GM18873 (cell line): Measurements from ENCODE around the gene MYH15.

Experiments used
- ATAC-seq: cut with Tn5 transposase; IDR thresholded peaks from one replicate; pipeline ENCODE4 v1.9.1; 2021; ENCODE audit warnings: mild to moderate bottlenecking, moderate library complexity, moderate number of reproducible peaks; ENCODE audit not compliant: unreplicated experiment, low FRiP score

Gene MYH15

DNA sequence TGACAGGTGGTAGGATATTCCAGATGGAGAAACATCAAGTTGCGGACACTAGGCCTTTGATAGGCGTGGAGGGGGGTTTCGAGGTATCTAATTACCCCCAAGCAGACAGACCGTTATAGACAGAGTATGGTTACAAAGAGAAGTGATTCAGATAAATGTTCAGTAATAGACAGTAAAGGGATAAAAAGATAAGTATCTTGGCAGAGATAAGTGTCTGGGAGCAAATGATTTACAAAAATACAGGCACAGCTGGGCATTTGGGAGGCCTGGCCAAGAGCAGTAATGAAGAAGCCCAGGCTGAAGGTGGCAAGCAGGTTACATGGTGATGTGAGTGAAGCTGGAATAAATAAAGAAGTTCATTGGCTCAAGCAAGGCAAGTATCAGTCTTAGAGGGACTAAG, 659 bp upstream of the MYH15 start:
- ATAC-seq: no peak

DNA sequence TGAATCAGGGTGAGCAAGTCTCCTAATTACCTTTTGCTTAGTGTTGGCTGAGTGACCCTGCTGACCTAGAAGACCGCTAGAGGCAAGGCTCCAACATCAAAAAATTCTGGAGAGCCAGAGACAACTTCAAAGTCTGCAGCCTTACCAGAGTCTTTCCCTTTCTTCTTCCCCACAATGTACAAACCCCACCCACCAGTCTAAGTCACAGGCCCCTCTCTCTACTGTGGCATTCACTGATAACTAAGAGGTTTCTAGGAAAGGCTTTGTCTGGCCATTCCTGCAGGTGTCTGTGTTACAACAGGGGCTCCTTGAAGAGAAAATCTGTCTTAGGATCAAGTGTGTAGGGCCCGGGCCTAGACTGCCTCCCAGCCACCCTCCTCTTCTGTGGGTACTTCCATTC, 525 bp downstream of the MYH15 start:
- no peak for ATAC-seq

DNA sequence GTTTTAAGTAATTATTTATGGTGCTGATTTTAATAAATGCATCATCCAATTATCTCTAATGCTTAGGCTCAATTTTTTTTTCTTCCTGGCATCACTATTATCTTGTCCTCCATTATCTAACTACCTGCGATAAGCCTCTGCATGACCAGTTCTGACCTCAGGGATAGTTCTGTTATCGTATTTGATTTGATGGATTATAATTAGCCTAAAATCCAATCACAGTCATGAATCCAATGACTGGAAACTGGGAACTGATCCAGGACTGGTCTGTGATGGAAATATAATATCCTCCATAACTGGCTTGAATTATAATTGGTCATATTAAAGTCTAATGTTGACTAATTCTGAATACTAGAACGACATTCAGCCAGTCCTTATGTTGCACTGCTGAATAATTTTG, 1.1 kb downstream of the MYH15 start:
- no peak for ATAC-seq

DNA sequence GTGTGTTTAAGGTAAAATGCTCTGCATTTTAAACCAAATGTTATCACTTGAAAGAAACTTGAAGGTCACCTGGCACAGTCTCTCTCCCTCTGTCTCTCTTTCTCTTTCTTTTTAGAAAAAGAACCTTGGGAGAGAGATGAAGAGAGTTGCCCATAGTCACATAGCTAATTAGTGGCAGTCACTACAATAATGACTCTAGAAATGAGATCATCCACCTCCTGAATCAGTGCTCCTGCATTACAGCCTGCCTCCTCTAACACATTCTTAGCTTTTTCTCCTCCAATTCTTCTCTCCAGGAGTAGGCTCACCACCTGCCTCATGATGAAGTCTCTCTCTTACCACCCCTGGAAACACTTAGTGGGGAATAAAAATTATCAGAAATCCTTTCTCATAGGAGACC, 2.5 kb downstream of the MYH15 start:
- no peak for ATAC-seq

DNA sequence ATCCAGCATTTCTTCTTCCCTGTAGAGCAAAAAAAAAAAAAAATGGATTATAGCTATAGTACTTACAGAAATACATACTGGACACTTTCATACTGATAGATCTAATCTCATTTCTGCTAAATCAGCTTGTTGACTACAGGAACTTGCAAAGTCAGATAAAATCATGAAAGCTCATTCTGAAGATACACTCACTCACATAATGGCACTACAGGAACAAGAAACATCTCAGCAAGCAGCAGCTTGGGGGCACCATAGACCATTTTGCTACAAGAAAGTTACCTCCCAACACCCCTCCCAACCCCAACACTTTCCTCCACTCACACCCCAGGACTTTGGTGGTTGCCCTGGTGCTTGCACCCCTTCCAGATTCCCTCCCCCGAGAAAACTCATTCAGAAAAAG, 4.6 kb downstream of the MYH15 start:
- no peak for ATAC-seq

DNA sequence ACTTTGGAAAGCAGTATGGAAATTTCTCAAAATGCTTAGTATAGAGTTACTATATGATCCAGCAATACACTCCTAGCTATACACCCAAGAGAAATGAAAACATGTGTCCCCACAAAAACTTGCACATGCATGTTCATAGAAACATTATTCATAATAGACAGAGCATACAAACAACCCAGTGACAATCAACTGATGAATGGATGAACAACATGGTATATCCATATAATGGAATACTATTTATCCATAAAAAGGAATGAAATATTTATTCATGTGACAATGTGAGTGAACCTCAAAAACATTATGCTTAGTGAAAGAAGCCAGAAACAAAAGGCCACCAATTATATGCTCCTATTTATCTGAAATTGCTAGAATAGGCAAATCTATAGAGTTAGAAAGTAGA, 6.7 kb downstream of the MYH15 start:
- no peak for ATAC-seq

DNA sequence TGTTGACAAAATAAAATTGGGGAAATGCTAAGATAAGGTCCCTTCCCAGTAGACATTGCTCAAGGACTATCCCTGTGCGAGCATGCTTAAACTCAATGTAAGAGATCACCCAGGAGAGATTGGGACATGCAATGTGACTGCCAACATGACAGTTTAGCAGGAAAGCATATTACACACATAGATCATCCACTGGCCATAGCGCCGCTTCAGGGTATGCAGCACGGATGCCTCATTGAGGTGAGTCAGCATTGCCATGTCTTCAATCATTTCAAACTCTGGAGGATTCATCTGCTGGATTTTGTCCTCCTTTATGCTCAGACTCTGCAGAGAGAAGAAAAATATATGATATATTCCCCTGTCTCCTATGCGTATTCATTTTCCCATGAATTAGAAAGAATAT, 8.9 kb downstream of the MYH15 start:
- ATAC-seq: no peak

DNA sequence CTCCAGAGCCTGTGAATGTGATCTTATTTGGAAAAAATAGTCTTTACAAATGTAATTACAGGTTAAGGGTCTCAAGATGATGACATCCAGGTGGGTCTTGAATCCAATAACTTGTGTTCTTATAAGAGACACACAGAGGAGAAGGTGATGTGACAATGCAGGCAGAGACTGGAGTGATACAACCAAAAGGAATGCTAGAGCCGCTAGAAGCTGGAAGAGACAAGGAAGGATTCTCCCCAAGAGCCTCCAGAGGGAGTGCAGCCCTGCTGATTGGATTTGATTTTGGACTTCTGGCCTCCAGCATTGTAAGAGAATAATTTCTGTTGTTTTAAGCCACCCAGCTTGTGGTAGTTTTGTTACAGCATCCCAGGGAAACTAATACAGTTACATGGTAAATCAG, 9.7 kb downstream of the MYH15 start:
- ATAC-seq: no peak

DNA sequence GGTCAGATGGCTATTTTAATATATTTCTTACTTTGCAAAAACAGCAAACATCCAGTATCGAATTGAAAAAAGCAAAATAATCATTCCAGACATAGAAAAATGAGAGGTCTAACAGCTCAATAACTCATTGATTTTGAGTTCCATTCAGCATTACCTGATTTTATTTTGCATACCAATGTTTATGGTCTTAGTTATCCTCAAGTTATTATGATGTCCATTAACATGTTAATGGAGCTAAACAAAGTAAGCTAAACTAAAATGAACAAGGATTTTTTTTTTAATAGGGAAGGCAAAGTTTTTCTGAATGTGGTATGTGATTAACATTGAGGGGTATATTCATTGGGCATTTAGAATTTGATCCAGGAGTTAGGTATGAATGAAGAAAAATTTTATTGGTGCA, 13.1 kb downstream of the MYH15 start:
- no peak for ATAC-seq

DNA sequence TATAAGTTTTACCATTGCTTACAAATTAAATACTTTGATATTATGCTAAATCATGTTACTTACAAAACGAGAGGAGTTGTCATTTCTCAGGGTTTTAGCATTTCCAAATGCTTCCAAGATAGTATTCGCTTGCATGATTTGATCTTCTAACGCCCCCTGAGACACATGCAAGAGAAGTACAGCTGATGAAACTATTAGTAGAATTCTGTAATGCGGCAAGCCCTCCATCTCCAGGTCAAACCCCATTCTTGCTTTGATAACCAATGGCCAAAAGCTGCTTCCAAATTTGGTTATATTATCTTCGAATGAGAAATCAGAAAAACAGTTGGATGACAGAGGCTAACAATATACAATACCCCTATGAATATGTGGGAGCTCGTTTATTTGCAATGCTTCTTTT, 14.7 kb downstream of the MYH15 start:
- ATAC-seq: no peak

DNA sequence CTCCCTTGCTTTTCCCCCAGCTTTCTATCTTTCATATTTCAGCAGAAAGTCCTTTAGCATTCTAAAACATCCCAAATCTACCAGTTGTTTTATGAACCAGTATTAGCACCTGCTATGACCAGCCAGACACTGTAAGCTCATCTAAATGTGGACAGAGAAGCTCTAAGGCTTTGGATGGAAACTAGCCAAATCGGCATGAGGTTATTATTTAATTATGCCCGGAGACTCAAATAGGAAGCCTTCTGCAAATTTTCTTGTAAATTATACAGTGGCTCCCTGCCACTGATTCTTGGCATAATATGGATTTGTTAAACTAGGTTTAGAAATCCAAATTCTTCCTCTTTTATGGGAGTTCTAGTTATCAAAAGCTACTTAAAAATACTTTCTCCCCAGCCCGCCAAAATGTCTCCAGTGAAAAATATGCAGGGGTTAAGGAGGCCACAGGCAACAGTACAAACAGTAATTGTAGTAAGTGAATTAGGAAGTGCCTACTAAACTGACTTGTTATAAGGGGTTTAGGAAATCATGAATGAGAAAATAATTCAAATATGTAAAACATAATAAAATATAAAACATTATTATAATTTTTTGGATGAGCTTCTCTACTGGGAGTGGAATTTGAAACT, 15.4 kb downstream of the MYH15 start:
- ATAC-seq: no peak

DNA sequence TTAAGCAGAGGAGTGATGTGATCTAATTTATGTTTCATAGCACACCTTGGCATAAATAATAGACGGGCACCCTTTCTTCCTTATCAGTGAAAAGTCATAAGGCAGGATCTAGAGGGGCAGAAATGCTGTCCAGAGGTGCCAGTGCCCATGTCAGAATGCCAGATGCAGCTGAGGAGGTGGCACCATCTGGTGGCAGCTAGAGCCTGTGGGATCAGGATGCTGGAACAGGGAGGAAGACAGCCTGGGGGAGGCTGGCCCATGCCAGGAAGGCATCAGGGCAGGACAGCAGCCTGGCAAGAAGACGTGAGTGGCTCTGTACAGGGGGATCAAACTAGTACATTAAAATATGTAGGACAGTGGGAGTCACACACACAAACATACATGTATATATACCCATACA, 16.5 kb downstream of the MYH15 start:
- ATAC-seq: no peak

DNA sequence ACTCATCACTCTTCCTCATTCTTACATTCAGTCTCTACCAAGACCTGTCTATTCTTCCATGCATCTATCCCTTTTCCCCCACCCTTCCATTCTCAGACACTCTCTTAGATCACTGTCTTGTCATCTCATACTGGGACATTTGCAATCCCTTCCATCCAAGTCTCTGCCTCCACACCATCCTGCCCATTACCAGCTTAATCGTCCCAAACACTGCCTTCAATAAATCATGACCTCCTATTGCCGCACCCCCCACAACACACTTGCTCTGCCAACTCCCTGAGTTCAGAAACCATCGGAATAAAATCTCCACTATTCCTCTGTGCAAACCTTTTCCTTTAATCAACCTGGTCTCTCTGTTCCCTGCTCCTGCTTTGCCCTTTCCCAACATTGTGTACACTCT, 18.9 kb downstream of the MYH15 start:
- no peak for ATAC-seq

DNA sequence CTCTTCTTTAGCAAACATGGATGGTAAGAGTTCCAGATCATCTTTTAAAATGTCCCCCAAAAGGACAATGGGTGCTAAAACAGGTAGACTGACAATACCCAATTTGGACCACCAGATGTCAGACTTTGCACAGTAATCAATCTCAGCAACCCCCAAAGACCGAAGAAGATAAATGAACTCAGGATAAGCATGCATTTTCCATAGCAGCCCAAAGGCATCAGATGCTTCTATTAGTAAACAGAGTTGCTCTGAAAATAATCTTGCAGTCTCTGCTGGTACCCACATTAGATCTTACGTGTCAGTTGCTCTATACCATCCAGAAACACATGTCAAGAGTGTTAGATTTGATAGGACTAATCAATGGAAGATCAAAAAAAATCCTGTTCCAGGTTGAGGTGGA, 20.6 kb downstream of the MYH15 start:
- ATAC-seq: peak; percentile 66

DNA sequence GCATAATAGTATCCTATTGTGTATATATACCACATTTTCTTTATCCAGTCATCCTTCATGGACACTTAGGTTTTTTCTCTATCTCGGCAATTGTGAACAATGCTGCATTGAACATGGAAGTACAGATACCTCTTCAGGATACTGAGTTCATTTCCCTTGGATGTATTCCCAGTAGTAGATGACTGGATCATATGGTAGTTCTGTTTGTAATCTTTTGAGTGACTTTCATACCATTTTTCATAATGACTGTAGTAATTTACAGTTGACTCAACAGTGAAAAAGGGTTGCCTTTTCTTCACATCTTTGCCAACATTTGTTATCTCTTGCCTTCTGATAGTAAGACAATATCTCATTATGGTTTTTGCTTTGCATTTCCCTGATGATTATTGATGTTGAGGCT, 21.8 kb downstream of the MYH15 start:
- ATAC-seq: no peak

DNA sequence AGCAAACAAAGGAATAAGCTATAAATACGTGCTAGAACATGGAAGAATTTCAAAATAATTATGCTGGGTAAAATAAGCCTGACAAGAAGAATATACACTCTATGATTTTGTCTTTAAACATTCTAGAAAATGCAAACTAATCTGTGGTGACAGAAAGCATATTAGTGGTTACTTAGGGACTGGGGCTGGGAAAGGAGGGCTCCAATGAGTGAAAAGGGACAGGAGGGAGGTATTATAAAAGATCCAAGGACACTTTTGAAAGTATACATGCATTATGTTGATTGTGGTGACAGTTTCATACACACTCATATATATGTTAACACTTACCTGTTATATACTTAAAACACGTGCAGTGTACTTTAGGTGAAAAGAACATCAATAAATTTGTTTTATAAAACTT, 23.0 kb downstream of the MYH15 start:
- ATAC-seq: no peak

DNA sequence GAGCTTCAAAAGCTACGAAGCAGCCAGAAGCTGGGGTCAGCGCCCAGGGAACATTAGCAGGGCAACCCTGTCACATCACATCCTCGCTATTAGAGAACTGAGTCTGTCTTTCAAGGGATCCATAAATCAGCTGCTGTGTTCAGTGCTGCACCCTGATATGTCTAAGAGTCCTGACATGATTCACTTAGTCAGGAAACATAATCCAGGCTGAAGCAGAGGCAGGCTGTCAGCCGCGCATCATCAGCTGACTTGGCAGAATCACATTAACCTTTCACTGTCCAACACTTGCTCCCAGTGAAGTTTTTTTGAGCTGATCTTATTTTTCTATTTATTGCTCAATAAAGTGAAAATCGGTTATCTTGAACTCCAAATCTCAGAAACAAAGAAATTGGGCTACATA, 23.5 kb downstream of the MYH15 start:
- ATAC-seq: no peak

DNA sequence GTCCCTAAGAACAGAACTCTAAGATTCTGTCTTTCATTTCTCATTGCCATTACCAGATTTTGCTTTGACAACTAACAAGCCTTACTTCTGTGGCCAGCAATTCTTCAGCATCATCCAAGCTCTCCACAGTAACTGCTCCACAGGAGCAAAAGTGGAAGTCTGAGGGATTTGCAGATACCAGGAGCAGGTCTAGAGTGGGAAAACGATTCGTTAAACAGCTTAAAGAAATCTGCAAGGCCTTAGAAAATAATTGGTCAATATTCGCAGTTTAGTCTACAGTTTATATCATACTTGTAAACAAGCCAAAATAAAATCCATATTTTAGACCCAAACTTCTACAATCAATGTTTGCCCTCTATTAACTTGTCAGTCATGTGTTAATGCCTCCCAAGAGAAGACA, 24.1 kb downstream of the MYH15 start:
- ATAC-seq: no peak

DNA sequence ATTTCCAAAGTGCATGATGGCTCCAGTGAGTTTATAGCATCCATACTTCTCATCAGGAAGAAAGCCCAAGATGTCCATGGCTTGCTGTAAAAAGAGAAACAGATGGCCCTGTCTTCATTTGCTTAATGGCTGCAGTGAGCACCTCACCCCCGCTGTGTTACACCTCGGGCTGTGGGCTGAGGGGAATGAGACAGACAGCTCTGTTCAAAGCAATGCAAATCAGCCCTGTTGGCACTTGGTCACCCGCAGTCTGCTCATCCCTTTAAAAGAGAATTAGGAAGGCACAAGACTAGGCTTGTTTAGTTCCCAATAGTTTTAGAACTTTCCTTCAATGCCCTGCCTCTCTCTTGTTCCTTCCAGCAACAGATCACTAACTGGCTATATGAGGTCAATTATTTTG, 25.2 kb downstream of the MYH15 start:
- ATAC-seq: no peak

DNA sequence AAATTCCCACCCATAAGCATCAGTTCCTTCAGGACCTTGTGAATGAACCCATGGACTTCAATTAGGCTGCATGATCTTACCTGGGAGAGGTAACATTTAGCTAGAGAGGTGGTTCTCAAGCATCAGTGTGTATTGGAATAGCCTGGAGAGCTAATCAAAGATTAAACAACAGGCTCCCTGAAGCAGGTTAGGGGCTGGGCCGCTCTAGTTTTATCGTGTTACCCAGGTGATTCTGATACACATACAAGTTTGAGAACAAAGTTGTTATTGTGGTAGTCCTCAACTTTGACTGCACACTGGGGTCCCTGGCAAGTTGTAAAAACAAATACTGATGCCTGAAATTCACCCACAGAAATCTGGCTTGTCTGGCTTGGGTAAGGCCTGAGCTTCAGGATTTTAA, 31.2 kb downstream of the MYH15 start:
- no peak for ATAC-seq

DNA sequence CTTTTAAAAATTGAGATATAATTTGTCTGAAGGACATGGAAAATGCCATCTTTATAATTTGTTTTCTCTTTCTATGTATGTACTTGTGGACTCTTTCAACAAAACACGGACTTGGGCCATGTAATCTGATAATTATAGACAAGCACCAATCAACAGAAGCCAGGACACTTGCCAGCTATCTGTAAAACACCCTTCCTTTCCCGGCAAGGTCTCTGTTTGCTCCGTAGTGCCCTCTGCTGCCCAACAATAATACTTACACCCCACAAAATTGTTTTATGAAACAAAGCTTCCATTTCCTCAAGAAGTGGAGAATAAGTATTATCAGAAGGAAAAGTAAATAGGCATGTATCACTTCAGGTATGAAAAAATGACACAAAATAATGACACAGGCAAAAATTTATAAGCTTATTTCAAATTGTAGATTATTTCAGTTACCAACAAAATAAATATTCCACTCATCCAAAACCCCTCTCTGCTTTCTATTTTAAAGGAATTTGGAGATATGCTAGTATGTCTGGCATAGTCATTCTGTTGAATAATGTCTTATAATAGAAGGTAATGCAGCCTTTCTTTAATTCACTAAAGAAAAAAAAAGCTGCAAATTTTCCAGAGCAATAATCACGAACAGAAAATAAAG, 32.8 kb downstream of the MYH15 start:
- peak; percentile 68 for ATAC-seq

DNA sequence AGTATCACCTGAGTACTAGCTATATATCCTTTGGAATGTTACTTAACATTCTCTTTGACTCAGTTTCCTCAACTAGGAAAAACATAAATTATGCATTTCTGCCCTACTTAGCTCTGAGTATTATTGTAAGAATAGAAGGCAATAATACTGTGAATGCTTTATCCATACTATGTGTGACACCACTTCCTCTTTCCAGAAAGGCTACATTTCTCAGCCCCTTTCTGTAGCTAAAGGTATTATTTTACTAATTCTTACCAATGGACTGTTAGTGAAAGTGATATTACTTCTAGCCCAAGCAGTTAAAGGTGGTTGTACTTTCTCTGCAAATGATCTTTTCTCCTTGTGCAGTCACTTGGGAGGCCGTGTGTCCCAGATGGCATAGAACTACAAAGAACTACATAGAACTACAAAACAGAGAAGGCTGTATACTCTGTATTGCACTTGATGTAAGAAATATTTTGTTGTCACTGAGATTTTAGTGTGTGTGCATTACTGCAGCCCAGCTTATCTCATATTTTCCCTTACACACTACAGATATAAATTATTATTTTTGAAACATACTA, 35.1 kb downstream of the MYH15 start:
- ATAC-seq: no peak
